Heart left ventricle (tissue), 13 donors: Measurements from ENCODE around the gene DDR1.
"Not testable (repeated sequence)": the region's sequence is repeated elsewhere in the genome, so short reads cannot be mapped to it uniquely, and the experiment has no call there.

ENCODE experiments used
- CTCF ChIP-seq, 12 donors: fragments of 200-600 bp; sonication (generic) in 4 of 12; IDR thresholded peaks; one replicate each; pipeline versions ENCODE4 v1.5.0 to v1.8.0; 2018 to 2022; ENCODE audit warnings: antibody characterized with exemption in 12 of 12, mild to moderate bottlenecking in 5 of 12
- POLR2A ChIP-seq, 2 donors: fragments of 450-650 bp; IDR thresholded peaks; one replicate each; pipeline ENCODE4 v1.6.1; 2017; ENCODE audit warnings: antibody characterized with exemption in 2 of 2, mild to moderate bottlenecking in 2 of 2, moderate library complexity in 2 of 2
- donor health status: ischemic (EF 13 %, LVEDD 7.1; RV severe dilation, severe dysfunction).
- donor health status: DM: no; HTN: yes; CAD: no.
- donor health status: DM: no; HTN: no; CAD: no.
- donor health status: ischemic (EF 25% LVEDD 6.9; RV normal size, moderate dysfunction).
- donor health status: ischemic (EF 25% LVEDD 5.7; RV mildly dilated, moderate dysfunction).
- donor health status: ischemic (EF 35%, LVEDD 5.7; RV mildly dilated, moderate dysfunction).
- donor health status: nonischemic (EF 11% LVEDD 7.7; RV severe dilation, severe dysfunction).
- donor health status: DM: yes; HTN: yes; CAD: no.
- donor health status: PGD.
- donor health status: ischemic (EF 29% LVEDD 5.4; RV normal size, mild dysfunction).
- donor health status: nonischemic (EF 23%, LVEDD 6.1; RV moderate dilation, normal function).

DNA sequence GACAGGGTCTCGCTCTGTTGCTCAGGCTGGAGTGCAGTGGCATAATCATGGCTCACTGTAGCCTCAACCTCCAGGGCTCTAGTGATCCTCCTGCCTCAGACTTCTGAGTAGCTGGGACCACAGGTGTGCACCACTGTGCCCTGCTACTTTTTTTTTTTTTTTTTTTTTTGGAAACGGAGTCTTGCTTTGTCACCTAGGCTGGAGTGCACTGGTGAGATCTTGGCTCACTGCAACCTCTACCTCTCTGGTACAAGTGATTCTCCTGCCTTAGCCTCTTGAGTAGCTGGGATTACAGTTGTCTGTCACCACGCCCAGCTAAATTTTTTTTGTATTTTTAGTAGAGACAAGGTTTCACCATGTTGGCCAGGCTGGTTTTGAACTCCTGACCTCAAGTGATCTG is 42.8 kb downstream of the DDR1 start:
- not testable (repeated sequence) for TF ChIP-seq CTCF, POLR2A (IDR thresholded peaks at IDR 0.05)
